Measurements from ENCODE around the gene MRGPRG.

DNA sequence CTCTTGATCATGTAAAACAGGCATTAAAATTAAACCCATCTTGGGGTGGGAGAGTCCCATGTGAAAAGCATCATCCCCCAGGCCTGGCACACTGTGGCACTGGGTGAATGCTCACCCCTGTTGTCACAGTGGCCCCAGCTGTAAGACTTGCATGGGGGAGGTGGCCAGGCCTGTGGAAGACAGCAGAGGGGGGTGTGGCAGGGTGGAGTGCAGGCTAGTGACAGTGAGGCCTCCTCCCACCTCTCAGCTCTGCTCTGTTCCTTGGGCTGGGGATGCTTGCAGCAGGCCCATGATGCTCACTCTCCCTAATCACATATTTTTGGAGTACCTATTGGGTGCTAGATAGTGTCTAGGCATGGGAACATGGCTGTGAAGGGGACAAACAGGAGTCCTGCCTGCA, 43.4 kb downstream of the MRGPRG start:
- TF ChIP-seq, protein P1, sequence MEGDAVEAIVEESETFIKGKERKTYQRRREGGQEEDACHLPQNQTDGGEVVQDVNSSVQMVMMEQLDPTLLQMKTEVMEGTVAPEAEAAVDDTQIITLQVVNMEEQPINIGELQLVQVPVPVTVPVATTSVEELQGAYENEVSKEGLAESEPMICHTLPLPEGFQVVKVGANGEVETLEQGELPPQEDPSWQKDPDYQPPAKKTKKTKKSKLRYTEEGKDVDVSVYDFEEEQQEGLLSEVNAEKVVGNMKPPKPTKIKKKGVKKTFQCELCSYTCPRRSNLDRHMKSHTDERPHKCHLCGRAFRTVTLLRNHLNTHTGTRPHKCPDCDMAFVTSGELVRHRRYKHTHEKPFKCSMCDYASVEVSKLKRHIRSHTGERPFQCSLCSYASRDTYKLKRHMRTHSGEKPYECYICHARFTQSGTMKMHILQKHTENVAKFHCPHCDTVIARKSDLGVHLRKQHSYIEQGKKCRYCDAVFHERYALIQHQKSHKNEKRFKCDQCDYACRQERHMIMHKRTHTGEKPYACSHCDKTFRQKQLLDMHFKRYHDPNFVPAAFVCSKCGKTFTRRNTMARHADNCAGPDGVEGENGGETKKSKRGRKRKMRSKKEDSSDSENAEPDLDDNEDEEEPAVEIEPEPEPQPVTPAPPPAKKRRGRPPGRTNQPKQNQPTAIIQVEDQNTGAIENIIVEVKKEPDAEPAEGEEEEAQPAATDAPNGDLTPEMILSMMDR (IDR thresholded peaks at IDR 0.05 in 8 of 11, conservative IDR thresholded peaks at IDR 0.05 in 3 of 11), result no peak
- TF ChIP-seq POLR2AphosphoS5 (IDR thresholded peaks at IDR 0.05), result no peak
- TF ChIP-seq POLR2A (IDR thresholded peaks at IDR 0.05), result no peak

Data from spleen (tissue), 7 donors.